HEK293T (cell line): ENCODE measurements around the gene FILIP1L.

Experiments
- ELF4 ChIP-seq: fragments of 450-650 bp; IDR thresholded peaks from 2 replicates; pipeline ENCODE4 v1.6.1; 2017; ENCODE audit warnings: antibody characterized with exemption
- FOXA1 ChIP-seq: fragments of 450-650 bp; IDR thresholded peaks from 2 replicates; pipeline ENCODE4 v1.6.1; 2016; ENCODE audit warnings: mild to moderate bottlenecking
- FOXK2 ChIP-seq: fragments of 450-650 bp; IDR thresholded peaks from 2 replicates; pipeline ENCODE4 v1.6.1; 2016; ENCODE audit warnings: mild to moderate bottlenecking
- HDGF ChIP-seq: fragments of 450-650 bp; IDR thresholded peaks from 2 replicates; pipeline ENCODE4 v1.6.1; 2017; ENCODE audit warnings: antibody characterized with exemption, borderline replicate concordance
- L3MBTL2 ChIP-seq: fragments of 450-650 bp; conservative IDR thresholded peaks from 2 replicates; pipeline ENCODE4 v1.6.1; 2016; ENCODE audit warnings: mild to moderate bottlenecking
- LEF1 ChIP-seq: fragments of 450-650 bp; IDR thresholded peaks from 2 replicates; pipeline ENCODE4 v1.6.1; 2017; ENCODE audit warnings: mild to moderate bottlenecking, borderline replicate concordance
- NFRKB ChIP-seq: fragments of 450-650 bp; IDR thresholded peaks from 2 replicates; pipeline ENCODE4 v1.6.1; 2016; ENCODE audit warnings: mild to moderate bottlenecking, moderate library complexity
- SP1 ChIP-seq: fragments of 450-650 bp; IDR thresholded peaks from 2 replicates; pipeline ENCODE4 v1.6.1; 2017

DNA sequence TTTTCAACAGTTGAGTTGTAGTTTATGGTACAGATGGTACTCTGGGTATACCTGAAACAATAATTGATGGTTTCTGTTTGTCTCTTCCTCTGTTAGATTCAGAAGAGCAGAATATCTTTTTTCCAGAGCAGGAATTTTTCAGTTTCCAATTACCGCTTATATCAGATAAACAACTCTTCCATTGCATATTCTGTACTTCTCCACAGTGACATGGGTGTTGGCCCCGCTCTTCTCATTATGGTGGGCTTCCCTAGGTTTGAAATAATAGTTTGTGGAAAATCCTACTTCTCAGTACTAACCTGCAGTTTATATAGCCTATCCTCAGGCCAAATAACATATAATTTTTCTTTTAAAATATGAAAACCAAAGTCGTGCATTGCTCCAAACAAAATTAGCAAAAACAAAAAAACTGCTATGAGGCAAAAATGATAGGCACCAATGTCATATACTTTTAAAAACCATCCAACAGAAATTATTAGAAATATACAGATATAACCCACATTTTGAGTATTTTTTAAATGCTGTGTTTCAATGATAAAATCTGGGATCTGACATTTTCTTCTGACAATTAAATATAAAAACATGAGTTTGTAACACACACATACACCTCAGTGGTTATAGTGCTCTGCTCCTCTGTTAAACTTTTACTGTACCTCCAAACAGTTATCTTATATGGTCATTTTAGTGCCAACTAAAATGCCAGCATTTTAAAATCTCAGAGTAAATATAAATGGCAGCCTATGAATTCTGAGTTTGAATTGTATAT lies 239.9 kb downstream of the FILIP1L start:
- no peak for TF ChIP-seq FOXK2
- TF ChIP-seq LEF1 = no peak
- TF ChIP-seq HDGF = no peak
- TF ChIP-seq L3MBTL2 = no peak
- no peak for TF ChIP-seq NFRKB
- TF ChIP-seq SP1 = no peak
- no peak for TF ChIP-seq FOXA1
- TF ChIP-seq ELF4 = no peak
